Naive B cell (primary cell): Measurements from ENCODE around the gene PHF12. TPM values are rescaled to one million over a fixed set of nuclear protein-coding genes. Genes with fewer than 3 reads are reported as not detected.

Source experiments
- ATAC-seq, 2 donors: fragments of 150-1000 bp; cut with Tn5 transposase; 2 replicates each; pipeline ENCODE4 v1.10.0; 2021; ENCODE audit warnings: low read depth in 2 of 2, mild to moderate bottlenecking in 2 of 2, moderate library complexity in 2 of 2
- DNase-seq: peaks from one replicate; pipeline ENCODE4 v3.0.0; 2022
- H3K27ac Mint-ChIP-seq, 6 donors: one replicate each; pipeline ENCODE4 v1.8.0; 2020 to 2022; ENCODE audit warnings: mild to moderate bottlenecking in 6 of 6, mixed read lengths in 6 of 6, moderate library complexity in 5 of 6, inconsistent platforms in 2 of 6
- H3K27me3 Mint-ChIP-seq, 3 donors: one replicate each; pipeline ENCODE4 v1.8.0; 2021 to 2022; ENCODE audit warnings: mixed read lengths in 3 of 3, mild to moderate bottlenecking in 1 of 3
- H3K36me3 Mint-ChIP-seq, 2 donors: one replicate each; pipeline ENCODE4 v1.8.0; 2020 to 2022; ENCODE audit warnings: mixed read lengths in 2 of 2, inconsistent platforms in 1 of 2, mild to moderate bottlenecking in 1 of 2
- H3K4me1 Mint-ChIP-seq, 3 donors: one replicate each; pipeline ENCODE4 v1.8.0; 2020 to 2022; ENCODE audit warnings: mixed read lengths in 3 of 3, inconsistent platforms in 1 of 3, mild to moderate bottlenecking in 1 of 3, moderate library complexity in 1 of 3
- H3K4me3 Mint-ChIP-seq, 8 donors: one replicate each; pipeline ENCODE4 v1.8.0; 2020 to 2022; ENCODE audit warnings: mild to moderate bottlenecking in 8 of 8, mixed read lengths in 8 of 8, moderate library complexity in 8 of 8, inconsistent platforms in 2 of 8
- H3K9me3 Mint-ChIP-seq, 7 donors: one replicate each; pipeline ENCODE4 v1.8.0; 2020 to 2022; ENCODE audit warnings: mixed read lengths in 7 of 7, mild to moderate bottlenecking in 5 of 7, inconsistent platforms in 2 of 7, moderate library complexity in 1 of 7
- polyA plus RNA-seq, 6 donors: library from polyadenylated mRNA; unstranded; fragments of 300-500 nt; fragmentation: Illumina TruSeq; gene quantifications; one replicate each; pipeline ENCODE4 v1.2.3, GENCODE V29; 2021; ENCODE audit warnings: low read depth in 6 of 6

The PHF12 gene
- polyA plus RNA-seq, 6 donors from 2014 or later = 0.71 to 11.8 (median 5.5) TPM

DNA sequence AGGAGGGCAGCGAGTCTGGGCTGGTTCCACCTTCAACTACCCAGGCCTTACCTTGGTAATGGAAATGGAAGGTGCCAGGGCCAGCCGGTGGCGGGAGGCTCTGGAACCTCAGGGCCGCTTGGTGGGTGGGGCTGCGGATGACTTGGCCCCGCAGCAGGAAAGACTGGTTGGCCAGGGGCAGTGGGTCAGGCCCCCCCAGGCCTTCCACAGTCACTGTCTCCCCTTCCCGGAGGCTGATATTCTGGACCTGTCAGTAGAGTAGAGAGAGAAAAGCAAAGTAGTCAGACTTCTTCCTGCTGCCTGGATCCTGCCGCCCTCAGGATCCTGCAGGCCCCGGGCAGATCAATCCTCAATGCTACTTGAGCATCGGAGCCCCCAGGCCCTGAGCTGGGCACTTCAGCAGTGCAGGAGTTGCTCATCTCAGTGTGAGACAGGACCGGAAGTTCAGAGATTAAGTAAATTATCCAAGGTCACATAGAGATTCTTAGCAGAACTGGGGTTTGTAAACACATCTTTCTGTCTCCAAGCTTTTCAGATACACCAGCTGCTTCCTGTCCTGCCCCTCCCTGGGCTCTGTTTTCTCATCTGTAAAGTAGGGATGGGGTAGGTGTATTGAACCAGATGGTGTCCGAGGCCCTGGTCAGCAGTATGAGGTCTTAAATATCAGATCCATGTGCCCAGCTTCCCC lies 18.5 kb upstream of the PHF12 start:
- DNase-seq = no peak
- Mint-ChIP-seq H3K27ac (peak overlapping the region in 1 of 6 donors; percentile 90), H3K36me3 (no peaks in the 10 kb centered on the region)

GRCh38 chr17:28968914-28969295 lies 17.6 kb upstream of the PHF12 start:
- DNase-seq = no peak
- Mint-ChIP-seq H3K4me3 (no peak overlapping the region), H3K9me3 (no peaks in the 10 kb centered on the region), H3K4me1 (peaks cover 7 to 16% (median 7%) of the 10 kb centered on the region in 3 donors), H3K36me3 (no peaks in the 10 kb centered on the region), H3K27ac (peak overlapping the region in 1 of 6 donors; percentile 18), H3K27me3 (peaks cover 4 to 7% (median 4%) of the 10 kb centered on the region in 3 donors)
- ATAC-seq = no peak

More for the DNA sequence above, 18.5 kb upstream of the PHF12 start:
- Mint-ChIP-seq H3K4me3 (no peak overlapping the region), H3K4me1 (peaks cover 7 to 16% (median 7%) of the 10 kb centered on the region in 3 donors), H3K27me3 (peaks cover 0 to 4% (median 0%) of the 10 kb centered on the region in 3 donors), H3K9me3 (no peaks in the 10 kb centered on the region)
- ATAC-seq = no peak

DNA sequence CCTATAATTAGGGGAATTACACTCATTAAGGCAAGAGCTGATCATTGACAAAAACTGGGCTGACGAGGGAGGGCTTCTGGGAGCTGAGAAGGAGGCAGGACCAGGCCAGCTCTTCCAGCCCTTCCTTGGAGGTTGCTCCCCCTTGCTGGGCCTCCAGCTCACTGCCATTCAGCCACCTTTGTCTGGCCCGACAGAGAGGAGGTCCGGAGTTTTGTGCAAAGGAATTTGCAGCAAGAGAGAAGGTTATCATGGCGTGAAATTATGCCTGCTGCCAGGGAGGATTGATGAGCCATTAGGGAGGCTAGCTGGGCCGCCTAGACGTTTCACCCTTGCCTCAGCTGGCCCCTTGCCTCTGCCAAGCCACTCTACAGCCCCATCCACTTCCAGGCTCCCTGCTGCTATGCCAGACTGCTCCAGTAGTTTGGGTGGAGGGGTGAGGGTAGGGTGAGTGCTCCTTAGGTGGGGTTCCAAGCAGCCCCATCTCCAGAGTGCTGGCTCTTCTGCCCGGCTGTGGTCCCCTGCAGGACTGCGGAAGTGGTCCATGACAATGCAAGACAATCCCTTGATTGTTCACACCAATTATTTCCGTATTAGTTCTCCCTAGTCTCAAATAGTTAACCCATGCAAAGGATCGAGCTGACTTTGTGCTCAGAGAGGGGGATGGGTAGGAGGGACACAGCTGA lies 17.1 kb upstream of the PHF12 start:
- Mint-ChIP-seq H3K27me3 (peaks cover 4 to 12% (median 9%) of the 10 kb centered on the region in 3 donors), H3K27ac (no peak overlapping the region), H3K36me3 (no peaks in the 10 kb centered on the region), H3K9me3 (no peaks in the 10 kb centered on the region), H3K4me1 (peaks cover 7 to 16% (median 7%) of the 10 kb centered on the region in 3 donors), H3K4me3 (no peak overlapping the region)
- ATAC-seq = no peak
- DNase-seq = no peak

- H3K36me3 Mint-ChIP-seq = no peaks in the 10 kb centered on the region
- no peaks in the 10 kb centered on the region for H3K9me3 Mint-ChIP-seq
- no peak overlapping the region for H3K4me3 Mint-ChIP-seq
- peak; percentile 64 to 70 for ATAC-seq
- peak overlapping the region in 5 of 6 donors; percentile 79 to 97 (median 89) for H3K27ac Mint-ChIP-seq
- H3K27me3 Mint-ChIP-seq = peaks cover 4 to 16% (median 15%) of the 10 kb centered on the region in 3 donors
- DNase-seq = peak; percentile 15
- H3K4me1 Mint-ChIP-seq = peaks cover 7 to 16% (median 7%) of the 10 kb centered on the region in 3 donors
These were observed 16.2 kb upstream of the PHF12 start for GRCh38 chr17:28967221-28968135.

GRCh38 chr17:28963841-28964240 lies 12.5 kb upstream of the PHF12 start:
- no peaks in the 10 kb centered on the region for H3K9me3 Mint-ChIP-seq
- no peak overlapping the region for H3K4me3 Mint-ChIP-seq
- H3K27ac Mint-ChIP-seq = no peak overlapping the region
- H3K4me1 Mint-ChIP-seq = peaks cover 7 to 16% (median 7%) of the 10 kb centered on the region in 3 donors
- DNase-seq (no peak), ATAC-seq (no peak)
- H3K27me3 Mint-ChIP-seq = peaks cover 4 to 16% (median 15%) of the 10 kb centered on the region in 3 donors
- no peaks in the 10 kb centered on the region for H3K36me3 Mint-ChIP-seq

DNA sequence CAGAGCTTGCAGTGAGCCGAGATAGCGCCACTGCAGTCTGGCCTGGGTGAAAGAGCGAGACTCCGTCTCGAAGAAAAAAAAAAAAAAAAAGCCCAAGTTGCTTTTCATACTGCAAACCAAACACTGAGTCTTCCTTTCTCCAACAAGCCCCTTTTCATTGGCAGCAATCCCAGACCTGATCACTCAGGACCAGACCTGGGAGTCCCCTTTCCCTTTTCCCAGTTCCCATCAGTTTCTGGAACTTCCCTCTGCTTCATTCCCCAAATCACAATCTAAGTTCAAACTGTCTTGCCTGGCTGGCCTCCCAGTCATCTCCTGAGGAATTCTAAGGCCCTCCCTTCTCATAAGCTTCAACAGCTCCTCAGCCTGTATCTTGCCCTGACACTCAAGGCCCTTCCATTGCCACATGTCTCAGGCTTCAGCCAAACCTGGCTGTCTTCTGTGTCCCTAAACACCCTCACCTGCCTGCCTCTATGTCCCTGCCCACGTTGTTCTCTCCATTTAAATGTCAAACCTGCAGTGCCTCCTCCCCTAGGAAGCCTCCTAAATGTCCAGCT lies 11.8 kb upstream of the PHF12 start:
- peaks cover 7 to 16% (median 7%) of the 10 kb centered on the region in 3 donors for H3K4me1 Mint-ChIP-seq
- peaks cover 4 to 16% (median 15%) of the 10 kb centered on the region in 3 donors for H3K27me3 Mint-ChIP-seq
- H3K4me3 Mint-ChIP-seq = no peak overlapping the region
- no peaks in the 10 kb centered on the region for H3K9me3 Mint-ChIP-seq
- peak overlapping the region in 3 of 6 donors; percentile 1 to 79 (median 67) for H3K27ac Mint-ChIP-seq
- H3K36me3 Mint-ChIP-seq = no peaks in the 10 kb centered on the region
- DNase-seq (no peak), ATAC-seq (no peak)

DNA sequence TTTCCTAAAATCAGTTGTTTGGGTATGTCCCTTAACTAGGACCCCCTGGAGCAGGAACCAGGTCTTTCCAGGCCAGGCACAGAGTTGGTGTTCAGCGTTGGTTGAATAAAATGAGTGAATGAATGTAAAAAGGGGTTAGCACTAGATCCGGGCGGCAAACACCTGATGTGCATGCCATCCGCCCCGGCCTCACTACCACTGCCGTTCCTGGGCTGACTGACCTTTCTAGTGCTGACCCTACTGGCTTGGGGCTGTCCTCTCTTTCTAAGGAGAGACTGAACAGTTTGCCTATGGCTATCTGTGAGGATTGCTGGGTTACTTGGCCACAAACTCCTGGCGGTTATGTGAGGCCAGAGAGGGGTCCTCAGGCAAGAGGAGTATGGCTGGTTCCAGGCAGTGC lies 10.1 kb upstream of the PHF12 start:
- H3K27ac Mint-ChIP-seq = no peak overlapping the region
- H3K9me3 Mint-ChIP-seq = no peaks in the 10 kb centered on the region
- no peaks in the 10 kb centered on the region for H3K36me3 Mint-ChIP-seq
- ATAC-seq (no peak), DNase-seq (no peak)
- peaks cover 4 to 16% (median 15%) of the 10 kb centered on the region in 3 donors for H3K27me3 Mint-ChIP-seq
- peaks cover 0 to 5% (median 0%) of the 10 kb centered on the region in 3 donors for H3K4me1 Mint-ChIP-seq
- no peak overlapping the region for H3K4me3 Mint-ChIP-seq

- H3K27ac Mint-ChIP-seq = no peak overlapping the region
- H3K9me3 Mint-ChIP-seq = no peaks in the 10 kb centered on the region
- no peak for DNase-seq
These were observed 9.1 kb upstream of the PHF12 start for GRCh38 chr17:28960256-28961061.

DNA sequence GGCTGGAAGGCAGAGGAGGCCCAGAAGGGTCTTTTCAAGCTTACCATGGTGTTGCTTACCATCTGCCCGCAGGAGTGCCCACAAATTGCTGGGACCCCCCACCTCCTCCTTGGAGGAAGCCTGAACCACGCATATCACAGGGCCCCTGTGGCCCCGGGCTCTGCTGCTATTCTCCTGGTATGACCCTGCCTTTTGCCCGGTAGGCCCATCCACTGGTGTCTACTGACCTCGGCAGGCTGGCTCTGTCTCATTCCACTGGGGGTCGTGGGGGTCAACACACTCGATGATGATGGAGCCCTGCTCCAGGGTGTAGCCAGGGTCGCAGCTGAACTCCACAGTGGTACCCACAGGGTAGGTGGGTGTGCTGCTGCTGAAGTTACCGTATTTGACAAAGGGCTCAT lies 8.2 kb upstream of the PHF12 start:
- Mint-ChIP-seq H3K4me3 (no peak overlapping the region), H3K9me3 (no peaks in the 10 kb centered on the region)
- no peak for ATAC-seq

More at GRCh38 chr17:28960256-28961061, 9.1 kb upstream of the PHF12 start:
- no peak for ATAC-seq
- no peak overlapping the region for H3K4me3 Mint-ChIP-seq
- no peaks in the 10 kb centered on the region for H3K36me3 Mint-ChIP-seq
- peaks cover 2 to 16% (median 15%) of the 10 kb centered on the region in 3 donors for H3K27me3 Mint-ChIP-seq
- H3K4me1 Mint-ChIP-seq = no peaks in the 10 kb centered on the region

GRCh38 chr17:28958820-28959455 lies 7.6 kb upstream of the PHF12 start:
- H3K27ac Mint-ChIP-seq = no peak overlapping the region
- H3K9me3 Mint-ChIP-seq = no peaks in the 10 kb centered on the region
- no peak overlapping the region for H3K4me3 Mint-ChIP-seq
- H3K36me3 Mint-ChIP-seq = no peaks in the 10 kb centered on the region
- peaks cover 0 to 12% (median 10%) of the 10 kb centered on the region in 3 donors for H3K27me3 Mint-ChIP-seq
- ATAC-seq (no peak), DNase-seq (no peak)
- H3K4me1 Mint-ChIP-seq = no peaks in the 10 kb centered on the region

More for the DNA sequence above, 8.2 kb upstream of the PHF12 start:
- H3K27ac Mint-ChIP-seq = peak overlapping the region in 1 of 6 donors; percentile 69
- no peaks in the 10 kb centered on the region for H3K36me3 Mint-ChIP-seq
- DNase-seq = no peak
- peaks cover 0 to 15% (median 15%) of the 10 kb centered on the region in 3 donors for H3K27me3 Mint-ChIP-seq
- no peaks in the 10 kb centered on the region for H3K4me1 Mint-ChIP-seq

DNA sequence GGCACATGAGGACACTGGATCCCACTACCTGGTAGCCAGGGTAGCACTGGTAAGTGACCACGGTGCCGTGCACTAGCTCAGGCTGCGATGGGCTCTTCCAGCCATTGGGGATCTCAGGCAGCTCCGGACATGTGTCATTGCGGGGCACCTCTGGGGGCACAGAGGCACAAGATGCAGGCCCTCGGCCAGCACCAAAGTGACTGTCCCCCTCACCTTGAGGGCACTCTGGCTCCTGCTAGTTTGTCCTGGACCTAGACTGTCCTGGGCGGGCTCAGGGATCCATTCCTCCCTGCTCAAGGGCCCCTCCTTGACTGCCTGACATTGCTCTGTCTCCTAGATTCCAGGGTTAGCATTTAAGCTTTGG lies 6.7 kb upstream of the PHF12 start:
- Mint-ChIP-seq H3K27ac (no peak overlapping the region), H3K4me3 (no peak overlapping the region), H3K9me3 (no peaks in the 10 kb centered on the region), H3K27me3 (peaks cover 0 to 3% (median under 1%) of the 10 kb centered on the region in 3 donors), H3K36me3 (no peaks in the 10 kb centered on the region), H3K4me1 (no peaks in the 10 kb centered on the region)
- DNase-seq (no peak), ATAC-seq (no peak)
